Superior temporal gyrus (tissue), 1 donor: ENCODE results near the gene STC2.

ENCODE experiments used
- DNase-seq: peaks from one replicate; pipeline ENCODE4 v3.0.0-alpha.2; 2016; ENCODE audit errors: extremely low spot score

The STC2 gene

DNA sequence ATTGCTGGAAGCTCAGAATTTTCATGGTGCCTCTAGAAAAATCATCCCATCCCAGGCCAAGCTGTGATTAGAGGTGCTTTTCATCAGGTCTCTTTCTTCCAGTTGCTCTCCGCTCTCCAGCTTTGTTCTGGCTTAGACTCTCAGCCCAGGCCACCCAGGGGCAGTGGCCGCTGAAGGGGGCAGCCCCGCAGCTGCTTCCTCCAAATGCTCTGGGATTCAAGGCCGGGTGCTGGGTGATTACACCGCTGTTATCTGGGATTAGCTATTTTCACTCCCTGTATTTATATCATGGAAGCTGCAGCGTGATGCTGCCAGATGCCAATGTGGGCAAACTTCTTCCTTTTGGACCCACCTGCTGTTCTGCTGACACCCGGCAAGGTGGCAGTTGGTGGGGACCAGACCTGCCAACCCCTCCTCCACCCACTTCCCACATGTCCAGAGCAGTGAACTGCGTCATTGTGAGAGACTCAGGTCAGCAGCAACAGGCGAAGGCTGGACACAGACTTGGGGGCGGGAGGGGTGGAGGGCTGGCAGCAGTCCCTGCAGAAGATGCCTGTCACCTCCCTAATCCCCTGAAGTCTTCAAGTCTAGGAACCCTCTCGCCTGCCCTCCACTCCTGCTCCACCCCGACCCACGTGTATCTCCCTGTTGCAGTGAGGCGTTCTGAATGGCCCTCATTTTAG, 59.3 kb downstream of the STC2 start:
- DNase-seq: no peak

DNA sequence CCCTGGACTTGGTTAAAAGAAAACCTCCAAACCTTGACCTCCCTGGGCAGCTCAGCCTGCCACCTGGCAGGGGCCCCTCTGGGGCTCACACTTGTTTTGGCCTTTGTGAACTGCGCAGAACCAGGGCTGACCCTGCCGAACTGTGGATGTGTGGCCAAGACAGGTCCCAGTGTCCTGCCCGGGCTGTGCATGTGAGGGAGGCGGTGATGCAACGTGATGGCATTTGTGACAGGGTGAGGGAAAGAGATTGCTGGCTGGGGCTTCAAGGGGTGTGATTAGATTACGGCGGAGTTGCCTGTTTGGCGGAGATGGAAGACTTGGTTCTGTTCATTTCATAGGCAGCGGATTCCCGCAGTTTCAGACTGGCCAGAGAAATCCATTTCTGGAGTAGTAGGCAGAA, 62.8 kb downstream of the STC2 start:
- DNase-seq: no peak
